ENCODE results near the gene TSPYL1.

Gene TSPYL1

DNA sequence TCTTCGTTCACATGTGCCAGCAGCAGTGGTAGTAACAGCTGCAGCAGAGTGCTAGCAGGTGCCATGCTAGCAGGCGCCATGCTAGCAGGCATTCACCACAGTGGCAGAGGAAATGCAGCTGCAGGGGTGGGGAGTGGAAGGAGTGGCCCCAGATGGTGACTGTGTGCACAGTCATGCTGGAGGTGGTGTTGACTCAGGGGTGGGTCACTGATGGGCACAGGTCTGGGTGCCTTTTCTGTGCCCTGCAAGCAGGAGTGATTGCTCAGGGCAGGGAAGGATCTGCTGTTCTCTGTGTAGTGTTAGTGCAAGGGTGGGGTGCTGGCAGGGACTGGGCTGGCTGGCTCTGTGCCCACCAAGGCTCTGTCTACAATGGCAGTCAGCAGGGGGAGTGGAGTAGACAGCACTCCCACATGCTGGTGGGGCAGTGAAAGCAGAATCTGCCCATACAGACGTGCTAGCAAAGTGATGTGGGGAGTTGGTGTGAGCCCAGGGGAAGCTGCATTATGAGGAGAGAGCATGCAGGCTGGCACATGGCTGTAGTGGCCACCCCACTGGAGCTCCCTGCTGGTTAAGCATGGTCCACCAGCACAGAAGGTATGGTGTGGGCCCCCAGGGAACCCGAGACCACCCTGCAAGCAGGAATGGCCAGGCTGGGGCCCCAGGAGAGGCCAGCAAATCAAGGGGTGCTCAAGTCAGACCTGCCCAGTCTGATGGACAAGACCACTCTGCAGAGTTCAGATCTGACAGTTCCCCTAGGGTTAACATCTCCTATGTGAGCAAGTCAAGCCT lies 14.5 kb downstream of the TSPYL1 start:
- TF ChIP-seq, protein P1, sequence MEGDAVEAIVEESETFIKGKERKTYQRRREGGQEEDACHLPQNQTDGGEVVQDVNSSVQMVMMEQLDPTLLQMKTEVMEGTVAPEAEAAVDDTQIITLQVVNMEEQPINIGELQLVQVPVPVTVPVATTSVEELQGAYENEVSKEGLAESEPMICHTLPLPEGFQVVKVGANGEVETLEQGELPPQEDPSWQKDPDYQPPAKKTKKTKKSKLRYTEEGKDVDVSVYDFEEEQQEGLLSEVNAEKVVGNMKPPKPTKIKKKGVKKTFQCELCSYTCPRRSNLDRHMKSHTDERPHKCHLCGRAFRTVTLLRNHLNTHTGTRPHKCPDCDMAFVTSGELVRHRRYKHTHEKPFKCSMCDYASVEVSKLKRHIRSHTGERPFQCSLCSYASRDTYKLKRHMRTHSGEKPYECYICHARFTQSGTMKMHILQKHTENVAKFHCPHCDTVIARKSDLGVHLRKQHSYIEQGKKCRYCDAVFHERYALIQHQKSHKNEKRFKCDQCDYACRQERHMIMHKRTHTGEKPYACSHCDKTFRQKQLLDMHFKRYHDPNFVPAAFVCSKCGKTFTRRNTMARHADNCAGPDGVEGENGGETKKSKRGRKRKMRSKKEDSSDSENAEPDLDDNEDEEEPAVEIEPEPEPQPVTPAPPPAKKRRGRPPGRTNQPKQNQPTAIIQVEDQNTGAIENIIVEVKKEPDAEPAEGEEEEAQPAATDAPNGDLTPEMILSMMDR (IDR thresholded peaks at IDR 0.05) = no peak
- H3K27ac Mint-ChIP-seq = peak overlapping the region; percentile 82

DNA sequence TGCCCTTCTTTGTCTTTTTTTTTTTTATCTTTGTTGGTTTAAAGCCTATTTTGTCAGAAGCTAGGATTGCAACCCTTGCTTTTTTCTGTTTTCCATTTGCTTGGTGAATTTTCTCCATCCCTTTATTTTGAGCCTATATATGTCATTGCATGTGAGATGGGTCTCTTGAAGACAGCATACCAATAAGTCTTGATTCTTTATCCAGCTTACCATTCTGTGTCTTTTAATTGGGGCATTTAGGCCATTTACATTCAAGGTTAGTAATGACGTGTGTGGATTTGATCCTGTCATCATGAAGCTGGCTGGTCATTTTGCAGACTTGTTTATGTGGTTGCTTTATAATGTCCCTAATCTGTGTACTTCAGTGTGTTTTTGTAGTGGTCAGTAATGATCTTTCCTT lies 16.4 kb downstream of the TSPYL1 start:
- no peak overlapping the region for H3K4me3 Mint-ChIP-seq
- no peaks in the 10 kb centered on the region for H3K4me1 Mint-ChIP-seq
- no peak for DNase-seq
- TF ChIP-seq, protein P1 (IDR thresholded peaks at IDR 0.05) = no peak
- peaks cover 47% of the 10 kb centered on the region for H3K9me3 Mint-ChIP-seq
- H3K27ac Mint-ChIP-seq = no peak overlapping the region
- H3K36me3 Mint-ChIP-seq (ENCODE audit: low read depth) = peaks cover 75% of the 10 kb centered on the region
- H3K27me3 Mint-ChIP-seq (ENCODE audit: low read depth, poor library complexity) = peaks cover 4% of the 10 kb centered on the region

More for the DNA sequence above, 14.5 kb downstream of the TSPYL1 start:
- Mint-ChIP-seq H3K27me3 (ENCODE audit: low read depth, poor library complexity) (peaks cover 4% of the 10 kb centered on the region), H3K9me3 (peaks cover 40% of the 10 kb centered on the region), H3K36me3 (ENCODE audit: low read depth) (peaks cover 56% of the 10 kb centered on the region), H3K4me1 (no peaks in the 10 kb centered on the region), H3K4me3 (no peak overlapping the region)
- no peak for DNase-seq

- TF ChIP-seq, protein P1 (IDR thresholded peaks at IDR 0.05) = no peak
- Mint-ChIP-seq H3K9me3 (peaks cover 39% of the 10 kb centered on the region), H3K4me3 (no peak overlapping the region), H3K36me3 (ENCODE audit: low read depth) (peaks cover 64% of the 10 kb centered on the region), H3K4me1 (peaks cover 5% of the 10 kb centered on the region), H3K27ac (no peak overlapping the region), H3K27me3 (ENCODE audit: low read depth, poor library complexity) (peaks cover 4% of the 10 kb centered on the region)
- DNase-seq = no peak
These were observed 21.2 kb downstream of the TSPYL1 start for GRCh38 chr6:116258520-116258919.

DNA sequence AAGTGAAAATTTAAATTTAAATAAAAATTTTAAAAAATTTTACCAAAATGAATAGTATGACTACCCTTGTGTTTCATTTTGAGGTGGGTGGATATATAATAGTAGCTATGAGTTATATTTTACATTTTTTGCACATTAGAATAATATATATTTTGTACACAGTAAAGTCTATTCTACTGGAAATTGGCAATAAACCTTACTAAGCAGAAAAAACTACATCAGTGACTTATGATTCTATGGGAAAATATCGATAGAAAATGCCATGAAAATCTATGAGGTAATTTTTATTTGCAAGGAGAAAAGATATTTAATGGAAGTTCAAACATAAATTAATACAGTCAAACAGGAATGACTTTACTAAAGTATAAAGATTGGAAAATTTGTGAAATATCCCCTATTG lies 23.0 kb downstream of the TSPYL1 start:
- peaks cover 2% of the 10 kb centered on the region for H3K27me3 Mint-ChIP-seq (ENCODE audit: low read depth, poor library complexity)
- DNase-seq = no peak
- TF ChIP-seq, protein P1 (IDR thresholded peaks at IDR 0.05) = no peak
- peaks cover 21% of the 10 kb centered on the region for H3K9me3 Mint-ChIP-seq
- H3K4me1 Mint-ChIP-seq = peaks cover 5% of the 10 kb centered on the region
- no peak overlapping the region for H3K27ac Mint-ChIP-seq
- H3K4me3 Mint-ChIP-seq = no peak overlapping the region
- H3K36me3 Mint-ChIP-seq (ENCODE audit: low read depth) = peaks cover 46% of the 10 kb centered on the region

DNA sequence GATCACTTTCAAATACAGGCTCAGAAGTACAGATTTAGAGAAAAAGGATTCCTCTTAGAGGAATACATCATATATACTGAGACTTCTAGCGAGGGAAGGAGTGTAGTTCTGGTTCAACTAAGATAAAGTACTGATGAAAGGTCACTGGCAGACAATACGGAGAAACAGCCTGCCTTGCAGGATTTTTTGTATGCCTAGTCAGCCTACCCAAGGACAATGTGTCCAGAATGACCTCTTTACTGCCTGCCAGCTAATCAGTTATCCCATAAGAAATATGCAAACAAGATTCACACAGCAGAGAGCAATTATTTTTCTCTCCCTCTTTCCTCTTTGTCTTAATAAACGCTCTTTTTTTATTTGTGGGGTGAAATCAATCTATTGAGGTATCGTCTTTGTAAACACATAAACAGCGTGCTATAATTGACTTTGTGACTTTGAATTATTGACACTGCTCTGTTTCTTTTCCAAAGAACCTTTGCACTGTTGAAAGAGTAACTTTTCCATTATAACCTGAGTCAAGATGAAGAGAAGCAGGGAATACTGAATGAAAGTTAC lies 24.4 kb downstream of the TSPYL1 start:
- H3K4me3 Mint-ChIP-seq = no peak overlapping the region
- H3K27ac Mint-ChIP-seq = no peak overlapping the region
- no peaks in the 10 kb centered on the region for H3K27me3 Mint-ChIP-seq (ENCODE audit: low read depth, poor library complexity)
- H3K9me3 Mint-ChIP-seq = peaks cover 8% of the 10 kb centered on the region
- TF ChIP-seq, protein P1 (IDR thresholded peaks at IDR 0.05) = no peak
- DNase-seq = no peak
- peaks cover 36% of the 10 kb centered on the region for H3K36me3 Mint-ChIP-seq (ENCODE audit: low read depth)
- peaks cover 5% of the 10 kb centered on the region for H3K4me1 Mint-ChIP-seq

All from nephron progenitor cell (in vitro differentiated cells).